HG03432 (cell line): ENCODE data around the gene ZNF385B.
"Not testable (repeated sequence)": the region's sequence is repeated elsewhere in the genome, so short reads cannot be mapped to it uniquely, and the experiment has no call there.

Experiments
- ATAC-seq: cut with Tn5 transposase; IDR thresholded peaks from one replicate; pipeline ENCODE4 v1.9.1; 2021; ENCODE audit warnings: mild to moderate bottlenecking, moderate library complexity; ENCODE audit not compliant: unreplicated experiment

Gene ZNF385B

DNA sequence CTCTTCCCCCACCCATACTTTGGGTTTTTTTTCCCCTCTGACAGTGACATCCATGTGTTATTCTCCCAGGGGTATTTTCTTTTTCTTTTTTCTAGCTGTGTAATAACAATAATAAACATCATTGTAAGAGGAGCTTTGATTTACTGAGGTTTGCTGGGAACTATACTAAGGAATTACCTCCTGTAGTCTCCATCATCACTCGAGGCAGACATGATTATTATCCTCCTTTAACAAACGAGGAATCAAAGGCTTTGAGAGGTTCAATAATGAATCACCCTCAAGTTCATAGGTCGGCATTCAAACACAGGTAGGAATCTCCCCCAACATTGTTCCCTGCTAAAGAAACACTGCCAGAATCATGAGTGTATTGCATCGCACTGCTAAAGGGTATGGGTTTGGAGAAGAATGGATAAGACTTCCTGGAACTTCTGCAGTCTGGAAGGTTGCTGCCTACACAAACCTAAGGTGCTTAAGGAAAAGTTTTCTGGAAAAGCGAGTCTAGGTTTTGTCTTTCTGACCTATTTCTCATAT is 336.5 kb downstream of the ZNF385B start:
- no peak for ATAC-seq

DNA sequence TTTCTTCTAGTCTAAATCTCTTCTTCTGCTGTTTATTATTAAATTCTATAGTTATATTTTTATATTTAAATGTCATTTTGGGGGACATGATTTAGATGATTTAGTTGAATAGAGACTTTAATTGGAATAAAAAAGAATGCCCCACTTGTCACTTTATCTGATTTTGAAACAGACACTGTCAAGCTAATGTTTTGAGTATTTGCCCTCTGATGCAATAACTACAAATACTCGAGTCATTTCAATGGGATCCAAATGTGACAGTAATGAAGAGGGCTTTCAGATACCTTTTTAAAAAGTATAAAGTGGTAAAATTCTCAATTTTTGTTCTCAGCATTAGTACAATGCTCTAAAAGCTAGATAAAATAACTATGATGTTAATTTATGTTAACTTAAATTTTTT is 339.5 kb downstream of the ZNF385B start:
- no peak for ATAC-seq

DNA sequence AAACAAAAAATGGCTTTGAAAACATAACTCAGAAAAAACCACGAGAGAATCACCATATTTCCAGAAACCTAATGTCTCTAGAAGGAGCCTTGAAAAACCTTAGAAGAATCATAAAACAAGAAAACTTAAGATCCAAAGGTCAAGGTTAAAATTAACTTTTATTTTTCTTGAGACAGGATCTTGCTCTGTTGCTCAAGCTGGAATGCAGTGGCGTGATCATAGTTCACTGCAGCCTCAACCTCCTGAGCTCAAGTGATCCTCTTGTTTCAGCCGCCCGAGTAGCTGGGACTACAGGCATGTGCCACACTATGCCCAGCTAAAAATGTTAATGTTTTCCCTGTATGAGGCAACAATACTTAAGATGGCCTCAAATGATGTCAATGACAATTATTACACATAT is 342.6 kb downstream of the ZNF385B start:
- ATAC-seq: no peak

DNA sequence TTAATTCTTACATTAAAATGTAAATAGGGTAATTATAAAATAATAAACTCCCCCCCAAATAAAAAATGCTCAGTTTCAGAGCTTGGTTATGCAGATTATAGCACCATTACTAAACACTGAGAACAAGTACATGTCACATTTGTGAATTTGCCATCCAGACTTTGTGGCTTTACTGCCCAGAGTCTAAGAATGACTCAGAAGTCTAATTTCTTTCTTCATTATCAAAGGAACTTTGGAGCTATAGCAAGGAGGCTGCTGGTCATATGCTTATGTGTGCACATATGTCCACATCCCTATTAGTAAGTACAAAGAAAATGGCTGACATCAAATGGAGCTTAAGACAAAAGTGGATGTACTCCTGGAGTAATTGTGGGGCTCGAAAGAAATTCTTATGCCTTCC is 348.2 kb downstream of the ZNF385B start:
- no peak for ATAC-seq

DNA sequence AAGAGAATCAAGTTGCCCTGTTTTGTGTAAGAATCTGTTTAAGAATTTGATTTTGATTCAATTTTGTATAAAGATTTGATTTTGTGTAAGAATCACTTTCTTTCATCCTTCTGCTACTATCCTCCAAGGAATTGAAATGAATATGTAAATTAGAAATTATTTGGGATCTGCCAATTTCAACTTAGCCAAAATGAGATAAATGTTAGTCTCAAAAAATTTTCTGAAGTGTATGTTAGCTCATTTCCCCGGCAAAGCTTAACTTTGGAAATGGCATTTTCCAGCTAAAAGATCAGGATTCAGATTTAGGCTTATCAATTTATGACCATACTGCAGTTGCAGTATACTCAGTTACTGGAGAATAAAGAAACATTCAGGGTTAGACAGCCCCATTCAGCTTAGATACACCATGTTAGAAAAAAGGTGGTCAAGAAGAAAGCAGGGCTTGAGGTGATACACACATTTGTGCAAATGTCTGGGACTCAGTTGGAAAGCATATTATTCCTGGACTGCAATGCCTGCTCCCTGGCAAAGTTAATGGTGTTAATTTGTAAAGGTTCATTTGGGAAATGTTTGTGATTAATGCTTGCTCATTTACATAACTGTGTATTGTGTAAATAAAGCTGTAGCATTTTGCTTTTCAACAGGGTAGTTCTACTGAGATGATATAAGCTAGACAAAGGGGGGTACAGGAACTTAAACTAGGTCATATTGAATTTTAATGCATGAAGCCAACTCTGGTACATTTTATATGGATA is 349.0 kb downstream of the ZNF385B start:
- ATAC-seq: no peak

DNA sequence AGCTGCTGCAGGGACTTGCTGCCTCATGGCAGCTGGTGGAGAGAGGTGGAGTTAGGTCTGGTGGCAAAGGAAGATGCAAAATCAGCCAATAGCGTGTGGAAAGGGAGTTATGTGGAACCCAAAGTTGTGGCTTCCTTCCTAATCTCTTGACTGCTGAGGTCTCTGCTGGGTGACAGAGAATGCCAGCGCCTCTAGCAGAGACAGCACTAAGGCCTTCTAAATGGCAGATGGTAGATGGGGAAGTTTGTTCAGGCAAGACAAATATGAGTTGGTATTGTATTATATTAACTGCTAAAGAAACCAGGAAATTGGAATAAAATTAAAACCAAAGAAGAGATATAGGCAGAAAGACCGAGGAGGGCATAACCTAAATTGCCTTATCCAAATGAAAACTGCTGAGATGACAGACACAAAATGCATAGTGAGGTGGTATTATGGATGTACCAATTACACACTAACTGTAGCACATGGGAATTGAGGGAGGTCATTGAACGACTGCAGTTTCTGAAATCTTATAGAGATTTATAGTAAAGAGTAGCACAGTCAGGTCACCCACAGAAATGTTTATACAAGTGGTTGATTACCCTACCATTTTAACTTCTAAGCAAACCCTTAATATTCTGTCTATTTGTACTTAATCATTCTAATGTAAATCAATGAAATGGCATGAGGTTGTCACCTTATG is 350.2 kb downstream of the ZNF385B start:
- ATAC-seq: no peak

DNA sequence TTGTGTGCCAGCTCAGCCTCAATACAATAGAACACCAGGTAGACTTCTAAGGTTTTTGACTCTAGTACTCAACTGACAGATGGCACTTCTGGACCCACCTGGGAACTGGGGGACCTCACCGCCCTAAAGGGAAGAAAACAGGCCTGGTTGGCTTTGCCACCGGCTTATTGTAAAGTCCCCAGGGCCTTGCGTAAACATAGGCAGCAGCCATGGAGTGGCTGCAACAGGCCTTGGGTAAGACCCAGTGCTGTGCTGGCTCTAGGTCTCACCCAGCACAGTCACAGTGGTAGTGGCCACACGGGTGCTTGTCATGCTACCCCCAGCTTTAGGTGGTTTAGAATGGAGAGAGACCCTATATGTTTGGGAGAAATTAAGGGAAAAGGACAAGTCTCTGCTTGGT is 366.1 kb downstream of the ZNF385B start:
- ATAC-seq: no peak

DNA sequence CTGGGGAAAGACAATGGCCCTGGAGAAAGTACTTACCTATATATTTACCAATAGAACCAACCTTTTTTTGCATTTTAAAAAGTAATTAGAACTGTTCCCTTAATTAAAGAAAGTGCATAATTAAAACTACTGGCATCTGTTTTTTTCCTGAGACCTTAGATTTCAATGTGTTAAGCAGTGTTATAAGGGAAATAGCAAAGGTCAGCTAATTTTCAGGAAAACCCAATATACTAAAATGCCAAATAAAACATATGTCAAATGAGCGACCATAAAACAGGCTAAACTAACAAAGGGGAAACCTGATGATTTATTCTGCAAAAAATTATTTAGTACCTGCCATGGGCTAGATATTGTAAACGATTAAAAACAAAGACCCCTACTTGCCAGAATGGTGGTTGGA is 372.8 kb downstream of the ZNF385B start:
- no peak for ATAC-seq

DNA sequence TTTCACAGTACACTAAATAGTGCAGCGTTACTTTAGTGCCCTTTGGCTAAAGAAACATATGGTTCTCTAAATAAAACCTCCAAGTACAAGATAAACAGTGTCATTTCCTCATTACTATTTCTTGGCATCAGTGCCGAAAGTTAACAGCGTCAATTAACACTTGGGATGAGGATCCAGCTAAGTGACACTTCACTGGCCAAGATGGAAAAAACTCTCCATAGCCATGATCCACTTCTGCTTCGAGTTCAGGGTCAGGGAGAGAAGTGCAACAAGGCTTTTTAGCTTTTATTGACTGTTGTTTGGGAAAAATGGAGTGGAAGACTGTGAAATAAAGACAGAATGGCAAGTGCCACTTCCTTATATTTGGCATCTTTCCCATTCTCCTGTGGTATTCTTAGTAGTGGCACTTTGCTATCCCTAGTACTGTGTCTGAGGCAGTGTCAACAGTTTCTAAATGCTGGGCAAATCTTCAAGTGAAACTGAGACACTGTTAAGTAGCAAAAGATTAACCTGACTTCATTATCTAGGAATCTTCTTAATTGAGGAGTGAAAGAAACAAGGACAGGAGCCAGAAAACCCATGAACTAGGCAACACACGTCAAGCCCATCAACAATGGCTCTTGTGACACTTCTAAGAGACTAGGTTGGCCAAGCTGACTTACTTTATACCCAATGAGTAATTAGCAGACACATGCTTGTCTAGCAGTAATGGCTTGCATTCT is 374.2 kb downstream of the ZNF385B start:
- ATAC-seq: no peak

DNA sequence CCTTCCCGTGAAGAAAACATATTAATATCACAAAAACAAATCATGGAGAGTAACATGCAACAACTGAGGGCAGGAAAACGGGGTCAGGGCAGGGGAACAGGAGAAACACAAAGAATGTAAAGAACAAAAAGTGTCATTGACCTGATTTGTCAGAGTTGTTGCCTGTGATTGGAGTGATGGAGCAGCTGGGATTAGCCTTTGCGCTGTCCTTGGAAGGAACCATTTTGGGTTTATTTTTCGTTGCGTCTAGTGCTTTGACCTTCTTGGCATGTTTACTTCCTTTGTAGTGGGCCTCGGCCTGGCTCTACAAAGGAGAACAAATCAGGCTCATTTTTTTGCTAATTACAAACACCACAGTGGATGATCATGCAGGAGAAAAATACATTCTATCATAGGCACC is 378.3 kb downstream of the ZNF385B start:
- no peak for ATAC-seq

DNA sequence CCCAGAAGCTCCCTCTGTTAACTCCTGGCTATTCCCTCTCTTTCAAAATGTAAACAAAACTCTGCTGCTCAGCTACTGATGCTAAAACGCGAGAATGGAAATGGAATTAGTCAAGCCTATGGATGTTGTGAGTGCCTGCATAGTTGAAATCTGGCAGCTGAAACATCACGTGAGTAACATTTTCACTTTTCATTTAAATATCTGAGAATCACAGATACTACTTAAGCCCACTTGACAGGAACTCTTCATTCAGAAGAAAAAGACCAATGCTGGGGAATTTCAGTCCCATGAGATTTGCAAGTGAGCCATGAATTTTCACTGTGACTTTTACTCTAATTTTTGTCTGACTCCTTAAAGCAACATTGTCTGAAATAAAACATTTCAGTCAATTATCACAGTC is 381.5 kb downstream of the ZNF385B start:
- no peak for ATAC-seq

DNA sequence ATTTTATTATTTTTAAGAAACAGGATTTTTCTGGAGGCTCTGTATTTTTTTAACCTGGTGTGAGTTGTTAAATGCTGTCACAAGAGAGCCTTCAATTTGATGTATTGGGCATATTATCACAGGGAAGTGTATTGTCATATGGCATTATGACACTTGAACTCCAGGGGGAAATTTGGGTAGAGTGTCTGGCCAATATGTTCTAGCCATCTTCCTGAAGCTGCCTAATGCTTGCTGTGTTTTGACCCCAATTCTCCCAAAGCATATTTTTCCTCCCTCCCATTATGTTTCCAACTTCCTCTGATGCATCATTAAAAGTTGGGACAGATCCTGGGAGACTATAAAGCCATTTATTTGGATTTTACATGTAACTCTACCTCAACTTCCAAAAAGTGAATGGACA is 382.6 kb downstream of the ZNF385B start:
- ATAC-seq: no peak

DNA sequence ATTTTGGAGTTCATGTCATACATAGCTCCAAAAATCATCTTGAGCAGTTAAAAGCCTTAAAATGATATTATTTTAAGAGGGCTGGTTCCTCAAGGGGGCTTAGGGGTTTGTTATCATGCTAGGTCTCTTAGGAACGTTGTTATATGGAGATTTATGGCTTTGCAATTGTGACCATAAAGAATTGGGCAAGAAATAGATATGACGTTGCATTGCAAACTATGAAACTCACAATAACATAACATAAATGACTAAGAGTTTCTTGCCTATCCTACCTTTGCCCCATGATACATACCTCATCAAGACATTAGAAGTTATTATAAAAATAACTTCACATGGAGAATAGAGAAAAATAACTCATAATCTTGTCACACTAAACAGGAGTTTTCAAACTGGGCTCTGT is 390.4 kb downstream of the ZNF385B start:
- ATAC-seq: no peak

DNA sequence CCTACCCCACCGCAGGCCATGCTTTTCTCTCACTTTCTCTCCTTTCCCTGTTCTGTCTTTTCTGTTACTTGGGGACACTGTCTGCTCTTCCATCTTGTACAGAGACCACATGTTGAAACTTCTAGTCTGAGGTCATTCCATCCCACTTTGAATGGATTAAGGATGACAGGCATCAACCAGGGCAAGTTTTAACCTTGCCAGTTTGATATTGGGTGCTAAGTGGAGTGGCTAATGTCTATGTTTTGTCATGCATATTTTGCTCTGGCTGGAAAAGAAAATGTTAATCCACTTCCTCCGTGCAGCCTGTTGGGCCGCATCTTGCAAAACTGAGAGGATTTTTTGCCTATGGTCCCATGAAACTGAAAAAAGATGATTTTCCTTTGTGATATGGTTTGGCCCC is 391.3 kb downstream of the ZNF385B start:
- ATAC-seq: no peak

DNA sequence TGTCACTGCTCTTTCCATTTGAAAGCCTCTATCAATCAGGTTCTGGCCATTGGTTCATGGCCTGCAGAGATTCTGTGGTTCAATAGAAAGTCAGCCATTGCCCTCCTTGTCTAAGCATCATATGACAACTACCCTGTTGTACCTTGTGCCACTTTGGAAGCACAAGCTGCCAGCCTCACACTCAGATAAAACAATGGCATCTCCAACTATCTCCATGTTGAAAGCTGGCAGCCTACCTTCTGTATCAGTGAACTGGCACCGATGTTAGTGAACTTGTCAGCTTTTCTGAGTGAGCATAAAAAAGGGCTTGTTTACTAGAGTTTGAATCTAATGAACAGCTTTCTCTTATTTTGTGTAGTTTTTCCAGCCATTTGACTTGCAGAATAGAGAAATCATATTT is 393.5 kb downstream of the ZNF385B start:
- ATAC-seq: no peak

DNA sequence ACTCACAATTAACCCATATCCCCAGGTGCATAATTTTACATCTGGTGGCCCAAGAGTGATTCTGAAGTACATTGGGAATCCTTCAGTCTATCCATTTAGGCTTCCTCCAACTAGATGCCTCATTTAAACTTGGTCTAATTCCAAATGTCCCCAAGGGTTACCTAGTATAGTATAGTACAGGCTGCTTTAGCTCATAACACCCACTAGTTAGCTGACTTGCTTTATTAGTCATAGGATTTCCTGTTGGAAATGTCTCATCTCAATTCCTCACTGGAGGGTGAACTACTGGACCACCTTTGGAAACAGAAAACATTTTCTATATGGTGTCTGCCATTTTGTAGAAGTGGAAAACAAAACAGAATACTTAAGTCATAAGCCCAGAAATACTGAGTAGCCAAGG is 394.3 kb downstream of the ZNF385B start:
- ATAC-seq: no peak

DNA sequence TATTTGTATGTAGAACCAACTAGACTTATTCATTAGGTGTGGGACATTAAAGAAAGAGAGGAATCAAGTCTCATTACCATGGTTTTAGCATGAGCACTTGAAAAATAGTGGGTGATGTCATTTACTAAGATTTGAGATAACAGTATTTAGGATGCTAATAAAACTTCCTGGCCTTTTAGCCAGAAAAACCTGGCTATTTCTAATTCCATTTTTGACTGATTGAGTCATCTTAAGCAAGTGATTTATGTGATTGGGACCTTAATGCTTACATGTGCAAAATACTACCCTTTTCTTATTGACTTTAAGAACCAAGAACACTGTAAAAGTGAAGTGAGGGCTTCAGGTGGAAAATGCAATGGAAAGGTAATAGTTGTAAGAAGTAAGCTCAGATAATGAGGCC is 400.0 kb downstream of the ZNF385B start:
- ATAC-seq: no peak

DNA sequence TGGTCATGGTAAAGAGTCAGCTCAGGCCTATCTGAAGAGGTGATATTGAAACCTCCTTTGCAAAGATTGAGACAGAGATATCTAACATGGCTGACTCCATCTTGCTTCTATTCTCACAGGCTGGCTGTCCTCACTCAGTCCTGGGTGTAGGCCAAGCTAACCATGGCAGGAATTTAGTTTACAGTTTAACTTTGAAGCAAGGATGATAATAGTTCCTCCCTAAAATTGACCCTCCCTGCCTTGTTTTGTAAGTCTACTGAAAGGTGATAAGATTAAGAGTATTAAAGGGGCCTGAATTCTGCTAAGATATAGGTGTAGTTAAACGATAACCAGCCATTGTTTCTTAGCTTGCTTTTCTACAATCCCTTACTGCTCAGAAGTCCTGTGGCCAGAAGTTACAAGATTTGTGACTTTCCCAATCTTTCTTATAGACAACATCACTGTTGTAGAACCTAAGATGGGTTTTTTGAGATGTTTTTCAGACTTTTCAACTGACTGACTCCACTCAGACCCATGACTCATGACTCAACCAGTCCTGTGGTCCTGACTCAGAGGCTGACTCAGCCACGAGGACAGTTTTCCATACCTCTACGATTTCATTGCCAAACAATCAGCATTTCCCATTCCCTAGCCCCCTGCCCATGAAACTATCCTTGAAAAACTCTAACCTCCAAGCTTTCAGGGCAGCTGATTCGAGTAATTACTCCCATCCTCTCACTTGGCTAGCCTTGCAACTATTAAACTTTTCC is 401.1 kb downstream of the ZNF385B start:
- no peak for ATAC-seq

DNA sequence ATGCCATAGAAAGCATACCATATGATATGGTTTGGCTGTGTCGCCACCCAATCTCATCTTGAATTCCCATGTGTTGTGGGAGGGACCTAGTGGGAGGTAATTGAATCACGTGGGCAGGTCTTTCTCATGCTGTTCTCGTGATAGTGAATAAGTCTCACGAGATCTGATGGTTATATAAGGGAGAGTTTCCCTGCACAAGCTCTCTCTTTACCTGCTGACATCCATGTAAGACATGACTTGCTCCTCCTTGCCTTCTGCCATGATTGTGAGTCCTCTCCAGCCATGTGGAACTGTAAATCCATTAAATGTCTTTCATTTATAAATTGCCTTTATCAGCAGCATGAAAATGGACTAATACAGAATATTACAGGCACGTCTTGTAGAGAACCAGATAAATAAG is 403.3 kb downstream of the ZNF385B start:
- ATAC-seq: not testable (repeated sequence)

DNA sequence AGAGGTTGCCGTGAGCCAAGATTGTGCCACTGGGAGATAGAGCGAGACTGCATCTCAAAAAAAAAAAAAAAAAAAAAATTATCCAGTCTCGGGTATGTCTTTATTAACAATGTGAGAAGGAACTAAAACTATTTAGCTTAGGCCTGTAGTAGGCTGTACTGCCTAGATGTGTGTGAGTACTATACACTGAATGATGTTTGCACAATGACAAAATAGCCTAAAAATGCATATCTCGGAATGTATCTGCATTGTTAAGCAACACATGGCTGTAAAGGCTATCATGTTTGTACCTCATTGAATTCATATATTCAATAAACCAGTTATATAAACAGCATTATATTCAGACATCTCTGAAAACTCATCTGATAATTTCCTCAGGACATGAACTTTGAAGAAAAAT is 405.6 kb downstream of the ZNF385B start:
- ATAC-seq: no peak

DNA sequence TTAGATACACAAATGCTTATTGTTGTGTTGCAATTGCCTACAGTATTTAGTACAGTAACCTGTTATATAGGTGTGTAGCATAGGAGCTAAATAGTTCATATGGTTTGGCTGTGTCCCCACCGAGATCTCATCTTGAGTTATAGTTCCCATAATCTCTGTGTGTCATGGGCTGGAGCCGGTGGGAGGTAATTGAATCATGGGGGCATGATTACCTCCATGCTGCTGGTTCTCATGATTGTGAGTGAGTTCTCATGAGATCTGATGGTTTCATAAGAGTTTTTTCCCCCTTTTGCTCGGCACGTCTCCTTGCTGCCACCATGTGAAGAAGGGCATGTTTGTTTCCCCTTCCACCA is 406.3 kb downstream of the ZNF385B start:
- ATAC-seq: no peak
